Measurements from ENCODE around the gene STAM2. TPM values are rescaled to one million over a fixed set of nuclear protein-coding genes. Genes with fewer than 3 reads are reported as not detected.
"Not testable (repeated sequence)": the region's sequence is repeated elsewhere in the genome, so short reads cannot be mapped to it uniquely, and the experiment has no call there.

STAM2 gene
- total and polyA plus RNA-seq, 2 donors, result 13.6 to 91.6 TPM

- peaks cover 2% of the 10 kb centered on the region for H3K4me1 ChIP-seq (ENCODE audit: insufficient read depth)
- no peak for DNase-seq (ENCODE audit: extremely low spot score)
- H3K27ac ChIP-seq (ENCODE audit: low read depth), result no peak overlapping the region
- no peaks in the 10 kb centered on the region for H3K36me3 ChIP-seq (ENCODE audit: insufficient read depth)
- WGBS, result 84% methylated on average over 7 of the region's 7 CpGs
- no peak overlapping the region for H3K4me3 ChIP-seq (ENCODE audit: low read depth, low read length)
Observed at GRCh38 chr2:152165306-152165705, 10.3 kb downstream of the STAM2 start.

- H3K4me1 ChIP-seq (ENCODE audit: insufficient read depth); H3K27ac ChIP-seq (ENCODE audit: low read depth): not testable (repeated sequence)
- whole genome bisulfite sequencing, result 82% methylated on average over 5 of the region's 5 CpGs
Observed at GRCh38 chr2:152163669-152164068, 11.9 kb downstream of the STAM2 start.

GRCh38 chr2:152162141-152162540, 13.4 kb downstream of the STAM2 start:
- 98% methylated on average over 3 of the region's 3 CpGs for whole genome bisulfite sequencing
- no peak overlapping the region for H3K27ac ChIP-seq (ENCODE audit: low read depth)
- no peak for DNase-seq (ENCODE audit: extremely low spot score)
- no peaks in the 10 kb centered on the region for H3K36me3 ChIP-seq (ENCODE audit: insufficient read depth)
- no peak overlapping the region for H3K4me3 ChIP-seq (ENCODE audit: low read depth, low read length)
- peaks cover 2% of the 10 kb centered on the region for H3K4me1 ChIP-seq (ENCODE audit: insufficient read depth)

More at GRCh38 chr2:152163669-152164068, 11.9 kb downstream of the STAM2 start:
- not testable (repeated sequence) for H3K4me3 ChIP-seq (ENCODE audit: low read depth, low read length); DNase-seq (ENCODE audit: extremely low spot score); H3K36me3 ChIP-seq (ENCODE audit: insufficient read depth)

GRCh38 chr2:152161598-152161997, 14.0 kb downstream of the STAM2 start:
- H3K4me1 ChIP-seq (ENCODE audit: insufficient read depth), result peaks cover 2% of the 10 kb centered on the region
- H3K27ac ChIP-seq (ENCODE audit: low read depth), result no peak overlapping the region
- no peak for DNase-seq (ENCODE audit: extremely low spot score)
- no peak overlapping the region for H3K4me3 ChIP-seq (ENCODE audit: low read depth, low read length)
- H3K36me3 ChIP-seq (ENCODE audit: insufficient read depth), result no peaks in the 10 kb centered on the region
- 87% methylated on average over 4 of the region's 4 CpGs for WGBS

GRCh38 chr2:152160378-152160777, 15.2 kb downstream of the STAM2 start:
- not testable (repeated sequence) for H3K4me1 ChIP-seq (ENCODE audit: insufficient read depth); H3K36me3 ChIP-seq (ENCODE audit: insufficient read depth); H3K4me3 ChIP-seq (ENCODE audit: low read depth, low read length); DNase-seq (ENCODE audit: extremely low spot score); H3K27ac ChIP-seq (ENCODE audit: low read depth)
- WGBS, result 98% methylated on average over 31 of the region's 31 CpGs

- 99% methylated on average over 1 of the region's 1 CpG for WGBS
- no peak for DNase-seq (ENCODE audit: extremely low spot score)
- Histone ChIP-seq H3K4me1 (ENCODE audit: insufficient read depth) (peaks cover 2% of the 10 kb centered on the region), H3K4me3 (ENCODE audit: low read depth, low read length) (no peak overlapping the region), H3K36me3 (ENCODE audit: insufficient read depth) (peaks cover 1% of the 10 kb centered on the region), H3K27ac (ENCODE audit: low read depth) (no peak overlapping the region)
Observed at GRCh38 chr2:152157253-152157652, 18.3 kb downstream of the STAM2 start.

- Histone ChIP-seq H3K4me3 (ENCODE audit: low read depth, low read length) (no peak overlapping the region), H3K36me3 (ENCODE audit: insufficient read depth) (peaks cover 1% of the 10 kb centered on the region), H3K4me1 (ENCODE audit: insufficient read depth) (peaks cover 2% of the 10 kb centered on the region), H3K27ac (ENCODE audit: low read depth) (no peak overlapping the region)
- 40% methylated on average over 4 of the region's 4 CpGs for WGBS
- DNase-seq (ENCODE audit: extremely low spot score), result no peak
Observed at GRCh38 chr2:152155209-152155608, 20.4 kb downstream of the STAM2 start.

GRCh38 chr2:152154462-152154861, 21.1 kb downstream of the STAM2 start:
- H3K4me1 ChIP-seq (ENCODE audit: insufficient read depth), result peaks cover 2% of the 10 kb centered on the region
- WGBS, result 93% methylated on average over 7 of the region's 7 CpGs
- no peak for DNase-seq (ENCODE audit: extremely low spot score)
- peaks cover 1% of the 10 kb centered on the region for H3K36me3 ChIP-seq (ENCODE audit: insufficient read depth)
- H3K27ac ChIP-seq (ENCODE audit: low read depth), result no peak overlapping the region
- H3K4me3 ChIP-seq (ENCODE audit: low read depth, low read length), result no peak overlapping the region

GRCh38 chr2:152134488-152135280, 40.9 kb downstream of the STAM2 start:
- H3K4me3 ChIP-seq (ENCODE audit: low read depth, low read length), result no peak overlapping the region
- WGBS, result 67% methylated on average over 5 of the region's 5 CpGs

GRCh38 chr2:152132306-152132705, 43.3 kb downstream of the STAM2 start:
- Histone ChIP-seq H3K36me3 (ENCODE audit: insufficient read depth) (peaks cover 1% of the 10 kb centered on the region), H3K4me3 (ENCODE audit: low read depth, low read length) (no peak overlapping the region), H3K27ac (ENCODE audit: low read depth) (no peak overlapping the region), H3K4me1 (ENCODE audit: insufficient read depth) (no peaks in the 10 kb centered on the region)
- WGBS, result 26% methylated on average over 1 of the region's 1 CpG
- no peak for DNase-seq (ENCODE audit: extremely low spot score)

More at GRCh38 chr2:152134488-152135280, 40.9 kb downstream of the STAM2 start:
- no peaks in the 10 kb centered on the region for H3K4me1 ChIP-seq (ENCODE audit: insufficient read depth)
- no peak overlapping the region for H3K27ac ChIP-seq (ENCODE audit: low read depth)
- no peaks in the 10 kb centered on the region for H3K36me3 ChIP-seq (ENCODE audit: insufficient read depth)
- no peak for DNase-seq (ENCODE audit: extremely low spot score)

- Histone ChIP-seq H3K36me3 (ENCODE audit: insufficient read depth) (peaks cover 4% of the 10 kb centered on the region), H3K4me3 (ENCODE audit: low read depth, low read length) (no peak overlapping the region), H3K27ac (ENCODE audit: low read depth) (no peak overlapping the region), H3K4me1 (ENCODE audit: insufficient read depth) (no peaks in the 10 kb centered on the region)
- no peak for DNase-seq (ENCODE audit: extremely low spot score)
Observed at GRCh38 chr2:152127628-152128027, 47.9 kb downstream of the STAM2 start.

GRCh38 chr2:152126664-152127063, 48.9 kb downstream of the STAM2 start:
- Histone ChIP-seq H3K4me1 (ENCODE audit: insufficient read depth) (no peaks in the 10 kb centered on the region), H3K36me3 (ENCODE audit: insufficient read depth) (peaks cover 4% of the 10 kb centered on the region), H3K4me3 (ENCODE audit: low read depth, low read length) (no peak overlapping the region), H3K27ac (ENCODE audit: low read depth) (no peak overlapping the region)
- WGBS, result 96% methylated on average over 4 of the region's 4 CpGs
- no peak for DNase-seq (ENCODE audit: extremely low spot score)

- Histone ChIP-seq H3K36me3 (ENCODE audit: insufficient read depth) (peaks cover 2% of the 10 kb centered on the region), H3K27ac (ENCODE audit: low read depth) (no peak overlapping the region), H3K4me1 (ENCODE audit: insufficient read depth) (no peaks in the 10 kb centered on the region), H3K4me3 (ENCODE audit: low read depth, low read length) (no peak overlapping the region)
- WGBS, result 97% methylated on average over 2 of the region's 2 CpGs
- DNase-seq (ENCODE audit: extremely low spot score), result no peak
Observed at GRCh38 chr2:152122161-152122560, 53.4 kb downstream of the STAM2 start.

GRCh38 chr2:152120430-152120829, 55.1 kb downstream of the STAM2 start:
- no peak for DNase-seq (ENCODE audit: extremely low spot score)
- 95% methylated on average over 1 of the region's 1 CpG for WGBS
- Histone ChIP-seq H3K4me1 (ENCODE audit: insufficient read depth) (no peaks in the 10 kb centered on the region), H3K36me3 (ENCODE audit: insufficient read depth) (peaks cover 2% of the 10 kb centered on the region), H3K27ac (ENCODE audit: low read depth) (no peak overlapping the region), H3K4me3 (ENCODE audit: low read depth, low read length) (no peak overlapping the region)
